HepG2 (cell line): ENCODE results near the gene TBC1D16. TPM values are rescaled to one million over a fixed set of nuclear protein-coding genes. Genes with fewer than 3 reads are reported as not detected.

ENCODE experiments used
- ATAC-seq: fragments of 200-7000 bp; cut with Tn5 transposase; 3 replicates; pipeline ENCODE4 v1.9.1; 2020; ENCODE audit warnings: mild to moderate bottlenecking, moderate library complexity
- BruUV-seq: library from RNA; stranded (reverse); fragments of 400-500 nt; replicated peaks from 2 replicates; lab custom pipeline; 2021; lab: Mats Ljungman, UMichigan
- CTCF ChIA-PET: fragments of 300-600 bp; formaldehyde crosslinking; extraction: SDS; loops from one replicate; lab custom pipeline; 2021; ENCODE audit warnings: low total read pairs, inconsistent platforms, low intra/inter-chr PET ratio; lab: Yijun Ruan, JAX
- POLR2A ChIA-PET: fragments of 350-600 bp; sonication (Branson Sonifier 250); formaldehyde crosslinking; loops from one replicate; lab custom pipeline; 2020; ENCODE audit warnings: antibody characterized with exemption, inconsistent platforms; lab: Yijun Ruan, JAX
- DNase-seq: peaks from one replicate; pipeline ENCODE4 v3.0.0-alpha.2; 2015; ENCODE audit warnings: low spot score
- FAIRE-seq: peaks from 3 replicates; lab custom pipeline; 2011; peaks lifted over from hg19 to GRCh38; lab: Jason Lieb, UNC
- H2AFZ ChIP-seq: one replicate; pipeline ENCODE4 v1.6.1; 2011; ENCODE audit warnings: low read length, inconsistent platforms
- H3K27ac ChIP-seq: fragments of 300-600 bp; 3 replicates; pipeline ENCODE4 v1.8.0; 2011; ENCODE audit warnings: mixed run types, mild to moderate bottlenecking, mixed read lengths, low read length, inconsistent platforms; ENCODE audit not compliant: insufficient read depth; ENCODE audit errors: extremely low read length
- H3K27me3 ChIP-seq, 2 experiments: fragments of 200-600 bp in 1 of 2; 2 replicates in 1 of 2; 3 replicates in 1 of 2; pipeline versions ENCODE4 v1.6.0 to v1.8.0; 2011; ENCODE audit warnings: low read length in 2 of 2, mild to moderate bottlenecking in 2 of 2, moderate library complexity in 2 of 2, inconsistent platforms in 1 of 2; ENCODE audit not compliant: insufficient read depth in 2 of 2, control insufficient read depth in 1 of 2
- H3K36me3 ChIP-seq, 2 experiments: fragments of 200-600 bp in 1 of 2; replicated peaks in 1 of 2; 2 replicates in 1 of 2; 3 replicates in 1 of 2; pipeline versions ENCODE4 v1.5.1 to v1.8.0; 2011; ENCODE audit warnings: low read length in 2 of 2, inconsistent platforms in 1 of 2; ENCODE audit not compliant: insufficient read depth in 2 of 2, control insufficient read depth in 1 of 2
- H3K4me1 ChIP-seq: 2 replicates; pipeline ENCODE4 v1.5.1; 2012; ENCODE audit warnings: low read length, inconsistent platforms; ENCODE audit not compliant: insufficient read depth
- H3K4me2 ChIP-seq: 2 replicates; pipeline ENCODE4 v1.6.0; 2011; ENCODE audit warnings: low read depth, low read length, inconsistent platforms
- H3K4me3 ChIP-seq, 3 experiments: fragments of 200-600 bp in 1 of 3; sonication (generic), shearing (Covaris generic) in 1 of 3; replicated peaks in 1 of 3; 2 replicates each; pipeline ENCODE4 v1.5.1; 2011 to 2016; ENCODE audit warnings: low read length in 3 of 3, inconsistent platforms in 2 of 3, low read depth in 2 of 3, mild to moderate bottlenecking in 2 of 3, control low read depth in 1 of 3, mixed read lengths in 1 of 3; ENCODE audit not compliant: insufficient read depth in 1 of 3
- H3K79me2 ChIP-seq: one replicate; pipeline ENCODE4 v1.6.1; 2011; ENCODE audit warnings: low read length, inconsistent platforms; ENCODE audit not compliant: insufficient read depth
- H3K9ac ChIP-seq: 2 replicates; pipeline ENCODE4 v1.6.0; 2011; ENCODE audit warnings: mild to moderate bottlenecking, low read depth, low read length, inconsistent platforms; ENCODE audit not compliant: insufficient read depth
- H3K9me3 ChIP-seq: 2 replicates; pipeline ENCODE4 v1.5.1; 2012; ENCODE audit warnings: mild to moderate bottlenecking, low read length
- H4K20me1 ChIP-seq: 2 replicates; pipeline ENCODE4 v1.6.0; 2011; ENCODE audit warnings: inconsistent platforms, mild to moderate bottlenecking, low read length, moderate library complexity; ENCODE audit not compliant: insufficient read depth
- ARID5B ChIP-seq: IDR thresholded peaks from 2 replicates; pipeline ENCODE4 v1.4.0; 2020; ENCODE audit warnings: mild to moderate bottlenecking, missing genetic modification reagents
- ATF7-NPFF ChIP-seq: sonication (generic); formaldehyde crosslinking; IDR thresholded peaks from 2 replicates; pipeline ENCODE4 v1.8.1; 2023; ENCODE audit warnings: mild to moderate bottlenecking, low read depth, missing genetic modification reagents, moderate library complexity
- CREB1 ChIP-seq, 2 experiments: fragments of 450-650 bp in 1 of 2; IDR thresholded peaks; 2 replicates each; pipeline ENCODE4 v1.6.1; 2016 to 2017; ENCODE audit warnings: control low read depth in 1 of 2, mild to moderate bottlenecking in 1 of 2, missing compliant biosample characterization in 1 of 2, missing genetic modification characterization in 1 of 2
- FOXP1 ChIP-seq, 2 experiments: fragments of 450-650 bp in 1 of 2; IDR thresholded peaks; 2 replicates each; pipeline ENCODE4 v1.6.1; 2017 to 2018; ENCODE audit warnings: antibody characterized with exemption in 1 of 2
- GFI1 ChIP-seq: sonication (generic); formaldehyde crosslinking; IDR thresholded peaks from 2 replicates; pipeline ENCODE4 v1.5.0; 2020; ENCODE audit warnings: missing genetic modification reagents, mild to moderate bottlenecking, borderline replicate concordance
- HOXD1 ChIP-seq: sonication (generic); formaldehyde crosslinking; IDR thresholded peaks from 2 replicates; pipeline ENCODE4 v1.5.0; 2020; ENCODE audit warnings: missing genetic modification reagents
- KMT2B ChIP-seq: IDR thresholded peaks from 2 replicates; pipeline ENCODE4 v1.6.1; 2016; ENCODE audit warnings: missing genetic modification reagents, missing compliant biosample characterization
- LCORL ChIP-seq, 2 experiments: fragments of 450-650 bp in 1 of 2; sonication (generic) in 1 of 2; formaldehyde crosslinking in 1 of 2; IDR thresholded peaks; 2 replicates each; pipeline versions ENCODE4 v1.5.0 to v1.6.1; 2017 to 2020; ENCODE audit warnings: antibody characterized with exemption in 1 of 2, missing genetic modification reagents in 1 of 2
- MEIS1 ChIP-seq: sonication (generic); formaldehyde crosslinking; IDR thresholded peaks from 2 replicates; pipeline ENCODE4 v1.9.0; 2021; ENCODE audit warnings: mild to moderate bottlenecking, missing genetic modification reagents, moderate library complexity, borderline replicate concordance
- PBX2 ChIP-seq: IDR thresholded peaks from 2 replicates; pipeline ENCODE4 v1.6.1; 2016; ENCODE audit warnings: control low read depth
- RAD21 ChIP-seq: fragments of 450-650 bp; formaldehyde crosslinking; IDR thresholded peaks from 2 replicates; pipeline ENCODE4 v1.5.0; 2020; ENCODE audit warnings: mild to moderate bottlenecking
- RORA ChIP-seq: sonication (generic); formaldehyde crosslinking; IDR thresholded peaks from 2 replicates; pipeline ENCODE4 v1.5.0; 2020; ENCODE audit warnings: mild to moderate bottlenecking, missing genetic modification reagents, moderate library complexity
- ZBTB39 ChIP-seq: sonication (generic); formaldehyde crosslinking; IDR thresholded peaks from 2 replicates; pipeline ENCODE4 v1.5.0; 2020; ENCODE audit warnings: missing genetic modification reagents
- ZNF121 ChIP-seq: sonication (generic); formaldehyde crosslinking; IDR thresholded peaks from 2 replicates; pipeline ENCODE4 v1.5.0; 2020; ENCODE audit warnings: mild to moderate bottlenecking, missing genetic modification reagents
- ZNF546 ChIP-seq: sonication (generic); formaldehyde crosslinking; conservative IDR thresholded peaks from 2 replicates; pipeline ENCODE4 v1.8.1; 2023; ENCODE audit warnings: mild to moderate bottlenecking, missing genetic modification reagents
- ZNF7 ChIP-seq: IDR thresholded peaks from 2 replicates; pipeline ENCODE4 v1.6.1; 2016; ENCODE audit warnings: missing biosample characterization, missing genetic modification reagents
- ZNF883 ChIP-seq: sonication (generic); formaldehyde crosslinking; IDR thresholded peaks from 2 replicates; pipeline ENCODE4 v1.5.1; 2020; ENCODE audit warnings: mild to moderate bottlenecking, missing genetic modification reagents; ENCODE audit errors: not compliant biosample characterization
- WGBS: methylation state at CpG from one replicate; pipeline ENCODE4 v1.1.6; 2017; ENCODE audit warnings: low lambda C conversion rate; 5-methylcytosine and 5-hydroxymethylcytosine counted together
- in situ Hi-C: cut with HindIII; loops from 2 replicates; pipeline ENCODE4 v1.10.0; 2017; ENCODE audit warnings: low pct_unique_long_range_greater_than_20kb; ENCODE audit not compliant: extremely low pct_ligation_motif_present
- intact Hi-C: fragments of 100-400 bp; cut with micrococcal nuclease; formaldehyde crosslinking; loops from one replicate; pipeline ENCODE4 v1.10.0; 2022; ENCODE audit not compliant: unreplicated experiment
- polyA plus RNA-seq, 8 experiments: library from polyadenylated mRNA; depleted of rRNA in 3 of 8; stranded (reverse) in 7 of 8; unstranded in 1 of 8; fragments of >200 nt; fragmentation: Illumina TruSeq in 4 of 8; extraction: Trizol in 4 of 8; gene quantifications; 2 replicates each; pipeline versions ENCODE4 v1.2.1 to v1.2.3, GENCODE V29; 2011 to 2016; ENCODE audit warnings: low read depth in 4 of 8, missing spikeins in 1 of 8, mixed read lengths in 1 of 8; ENCODE audit not compliant: insufficient read depth in 1 of 8
- total RNA-seq, 5 experiments: library from RNA; depleted of rRNA; stranded (reverse); fragments of >200 nt; fragmentation: Illumina TruSeq; extraction: Trizol; gene quantifications; 2 replicates each; pipeline ENCODE4 v1.2.3, GENCODE V29; 2016; ENCODE audit warnings: low read depth in 1 of 5

The TBC1D16 gene
- total and polyA plus RNA-seq, 2 of the 13 experiments (the other 11 are each of a cell fraction or from before 2014, with no cell fraction given) = 14.9 to 24.9 TPM

DNA sequence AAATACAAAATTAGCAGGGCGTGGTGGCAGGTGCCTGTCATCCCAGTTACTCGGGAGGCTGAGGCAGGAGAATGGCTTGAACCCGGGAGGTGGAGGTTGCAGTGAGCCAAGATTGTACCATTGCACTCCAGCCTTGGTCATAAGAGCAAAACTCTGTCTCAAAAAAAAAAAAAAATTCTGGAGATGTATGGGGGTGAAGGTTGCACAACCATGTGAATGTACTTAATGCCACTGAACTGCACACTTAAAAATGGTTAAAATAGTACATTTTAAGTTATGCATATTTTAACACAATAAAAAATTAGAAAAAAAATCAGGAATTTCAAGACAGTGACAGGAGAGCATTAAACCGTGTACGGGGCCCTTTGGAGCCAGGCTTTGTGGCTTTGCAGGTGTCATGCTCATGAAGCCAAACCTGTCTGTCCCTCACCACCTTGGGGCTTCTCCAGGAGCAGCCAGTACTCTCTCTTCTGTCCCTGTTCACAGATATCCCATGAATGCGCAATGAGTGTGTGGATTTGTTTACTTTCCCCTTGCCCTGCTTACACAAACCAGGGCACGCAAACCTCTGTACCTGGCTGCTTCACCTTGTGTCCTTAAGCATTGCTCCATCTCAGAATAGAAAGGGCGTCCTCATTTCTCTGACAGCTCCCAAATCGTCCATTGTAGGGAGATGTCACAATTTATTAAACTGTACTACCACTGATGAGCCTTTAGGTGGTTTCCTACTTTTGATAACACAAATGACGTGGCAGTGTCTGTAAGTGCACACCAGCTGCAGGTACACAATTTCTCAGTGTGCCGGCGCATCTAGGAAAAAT, 138.2 kb downstream of the TBC1D16 start:
- Histone ChIP-seq H4K20me1 (no peaks in the 10 kb centered on the region), H3K79me2 (no peaks in the 10 kb centered on the region), H3K27ac (no peak overlapping the region), H3K9me3 (no peaks in the 10 kb centered on the region), H3K4me2 (no peak overlapping the region), H3K27me3 (peaks cover 7 to 18% of the 10 kb centered on the region in 2 experiments; a peak in 3 of 5 replicates), H2AFZ (no peak overlapping the region), H3K4me1 (peaks cover 20% of the 10 kb centered on the region), H3K4me3 (no peak overlapping the region), H3K9ac (no peak overlapping the region), H3K36me3 (no peaks in the 10 kb centered on the region)
- ATAC-seq (peak; percentile 58), FAIRE-seq (peak; percentile 15), DNase-seq (peak; percentile 51)
- in situ Hi-C loops (no loop called here), intact Hi-C loops (no loop called here)
- WGBS = 14% methylated on average over 12 of the region's 12 CpGs
- POLR2A ChIA-PET = no interaction called here
- CTCF ChIA-PET = no interaction called here
- BruUV-seq = no TSS peak
- TF ChIP-seq LCORL (IDR thresholded peaks at IDR 0.05) (no peak), LCORL (CRISPR knock-in tag; IDR thresholded peaks at IDR 0.05) (peak; percentile 37; the same call in 1 of the 2 replicates), ZNF7 (peak; percentile 86), ARID5B (CRISPR knock-in tag) (peak; percentile 59), KMT2B (CRISPR knock-in tag) (no peak), MEIS1 (CRISPR knock-in tag) (0 out of 2 replicates have a peak, but pooled peaks have one; percentile 24), ZNF546 (no peak), ZBTB39 (CRISPR knock-in tag) (no peak), CREB1 (IDR thresholded peaks at IDR 0.05) (peak; percentile 64; the same call in 1 of the 2 replicates), CREB1 (CRISPR knock-in tag; IDR thresholded peaks at IDR 0.05) (no peak), ZNF121 (no peak), ZNF883 (CRISPR knock-in tag) (no peak), HOXD1 (CRISPR knock-in tag) (no peak), GFI1 (no peak), RORA (CRISPR knock-in tag) (no peak), PBX2 (CRISPR knock-in tag) (no peak), RAD21 (CRISPR knock-in tag) (peak; percentile 22; the same call in 1 of the 2 replicates), FOXP1 (IDR thresholded peaks at IDR 0.05) (no peak), FOXP1 (CRISPR knock-in tag; IDR thresholded peaks at IDR 0.05) (peak; percentile 84), ATF7-NPFF (CRISPR knock-in tag) (no peak)
